GM12891 (cell line): ENCODE measurements around the gene DEPDC7.

Source experiments
- POLR2A ChIP-seq: IDR thresholded peaks from 2 replicates; pipeline ENCODE4 v1.6.1; 2011; ENCODE audit warnings: low read depth, low read length, control low read depth
- POLR2AphosphoS5 ChIP-seq: IDR thresholded peaks from 2 replicates; pipeline ENCODE4 v1.6.1; 2011; ENCODE audit warnings: low read depth, low read length, control low read depth
- TAF1 ChIP-seq: IDR thresholded peaks from 2 replicates; pipeline ENCODE4 v1.6.1; 2011; ENCODE audit warnings: low read depth, low read length, control low read depth

DNA sequence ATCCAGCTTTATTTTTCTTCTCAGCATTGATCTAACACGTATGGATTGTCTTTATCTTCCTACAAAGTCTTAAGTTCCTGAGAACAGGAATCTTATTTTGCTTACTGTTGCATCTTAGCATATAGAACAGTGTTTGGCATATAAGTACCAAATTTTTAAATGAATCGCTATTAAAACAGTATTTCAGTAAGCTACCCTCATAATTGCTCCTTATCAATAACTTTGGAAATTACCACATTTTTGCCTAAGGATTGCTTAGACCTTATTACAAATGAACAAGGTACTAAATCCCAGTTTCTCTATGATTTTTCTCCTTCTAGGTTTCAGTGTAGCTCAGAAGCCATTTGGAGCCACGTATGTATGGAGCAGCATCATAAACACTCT is 9.7 kb downstream of the DEPDC7 start:
- TF ChIP-seq POLR2A (no peak), POLR2AphosphoS5 (no peak), TAF1 (no peak)
